ENCODE data around the gene WNT3.

DNA sequence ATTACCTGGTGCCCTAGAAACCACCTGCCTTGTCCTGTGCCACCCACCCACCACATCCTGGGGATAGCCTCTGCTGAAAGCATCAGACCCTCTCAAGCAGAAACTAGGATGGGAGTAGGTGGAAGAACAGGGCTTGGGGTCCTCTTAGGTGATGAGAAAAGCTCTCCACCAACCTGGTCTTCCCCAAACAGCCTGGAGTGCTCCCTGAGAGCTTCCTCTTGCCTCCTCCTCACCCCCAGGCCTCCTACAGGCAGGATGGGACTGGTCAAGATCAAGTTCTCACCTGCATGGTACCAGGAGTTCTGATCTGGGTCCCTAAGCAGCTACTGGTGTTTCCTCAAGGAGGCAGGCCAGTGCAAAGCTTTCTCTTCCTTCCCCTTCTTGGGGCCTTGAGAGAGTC, 48.3 kb upstream of the WNT3 start:
- TF ChIP-seq, protein P1, sequence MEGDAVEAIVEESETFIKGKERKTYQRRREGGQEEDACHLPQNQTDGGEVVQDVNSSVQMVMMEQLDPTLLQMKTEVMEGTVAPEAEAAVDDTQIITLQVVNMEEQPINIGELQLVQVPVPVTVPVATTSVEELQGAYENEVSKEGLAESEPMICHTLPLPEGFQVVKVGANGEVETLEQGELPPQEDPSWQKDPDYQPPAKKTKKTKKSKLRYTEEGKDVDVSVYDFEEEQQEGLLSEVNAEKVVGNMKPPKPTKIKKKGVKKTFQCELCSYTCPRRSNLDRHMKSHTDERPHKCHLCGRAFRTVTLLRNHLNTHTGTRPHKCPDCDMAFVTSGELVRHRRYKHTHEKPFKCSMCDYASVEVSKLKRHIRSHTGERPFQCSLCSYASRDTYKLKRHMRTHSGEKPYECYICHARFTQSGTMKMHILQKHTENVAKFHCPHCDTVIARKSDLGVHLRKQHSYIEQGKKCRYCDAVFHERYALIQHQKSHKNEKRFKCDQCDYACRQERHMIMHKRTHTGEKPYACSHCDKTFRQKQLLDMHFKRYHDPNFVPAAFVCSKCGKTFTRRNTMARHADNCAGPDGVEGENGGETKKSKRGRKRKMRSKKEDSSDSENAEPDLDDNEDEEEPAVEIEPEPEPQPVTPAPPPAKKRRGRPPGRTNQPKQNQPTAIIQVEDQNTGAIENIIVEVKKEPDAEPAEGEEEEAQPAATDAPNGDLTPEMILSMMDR (IDR thresholded peaks at IDR 0.05), result no peak
- no peak for TF ChIP-seq POLR2A (IDR thresholded peaks at IDR 0.05)

Measured in Peyer's patch (tissue), 4 donors.